ENCODE results near the gene POLE.

DNA sequence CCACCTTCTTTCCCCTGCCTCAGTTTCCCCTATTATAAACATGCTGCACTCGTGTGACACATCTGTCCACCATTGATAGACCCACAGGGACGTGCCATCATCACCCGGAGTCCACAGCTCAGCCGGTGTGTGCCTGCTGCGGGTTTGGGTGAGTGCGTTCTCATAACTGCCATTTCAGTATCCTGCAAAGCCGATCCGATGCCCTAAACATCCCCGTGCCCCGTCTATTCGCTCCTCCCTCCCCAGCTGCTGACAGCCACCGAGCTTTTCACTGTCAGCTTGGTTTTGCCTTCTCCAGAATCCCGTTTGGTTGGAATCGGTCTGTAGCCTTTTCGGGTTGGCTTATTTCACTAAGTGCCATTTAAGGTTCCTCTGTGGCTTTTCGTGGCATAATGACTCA is 80.7 kb downstream of the POLE start:
- TF ChIP-seq EP300 (IDR thresholded peaks at IDR 0.05) (no peak), CTCF (IDR thresholded peaks at IDR 0.05) (no peak), POLR2AphosphoS5 (IDR thresholded peaks at IDR 0.05) (no peak)

All from gastroesophageal sphincter (tissue), 3 donors.